Gastroesophageal sphincter (tissue), 4 donors: ENCODE measurements around the gene NDUFB8. TPM values are rescaled to one million over a fixed set of nuclear protein-coding genes. Genes with fewer than 3 reads are reported as not detected.

ENCODE experiments used
- ATAC-seq: fragments of 150-250 bp; one replicate; pipeline ENCODE4 v1.9.1; 2016; ENCODE audit warnings: mild to moderate bottlenecking, moderate library complexity
- H3K27ac ChIP-seq, 4 donors: fragments of 200-600 bp; sonication (generic) in 3 of 4; 1 replicate in 3 of 4; 2 replicates in 1 of 4; pipeline ENCODE4 v1.5.1; 2016 to 2019
- H3K27me3 ChIP-seq: fragments of 200-600 bp; sonication (generic); one replicate; pipeline ENCODE4 v1.5.1; 2019
- H3K36me3 ChIP-seq, 2 donors: fragments of 200-600 bp; sonication (generic); one replicate each; pipeline ENCODE4 v1.5.1; 2019; ENCODE audit warnings: control low read depth in 1 of 2
- H3K4me1 ChIP-seq, 3 donors: fragments of 200-600 bp; sonication (generic); 1 replicate in 2 of 3; 2 replicates in 1 of 3; pipeline ENCODE4 v1.5.1; 2016 to 2019; ENCODE audit warnings: control low read depth in 2 of 3
- H3K4me3 ChIP-seq, 2 donors: fragments of 200-600 bp; sonication (generic); one replicate each; pipeline ENCODE4 v1.5.1; 2019; ENCODE audit warnings: mild to moderate bottlenecking in 1 of 2, moderate library complexity in 1 of 2
- H3K9me3 ChIP-seq, 3 donors: fragments of 200-600 bp; sonication (generic); one replicate each; pipeline ENCODE4 v1.5.1; 2017 to 2019; ENCODE audit warnings: control low read depth in 2 of 3
- CTCF ChIP-seq, 4 experiments: fragments of 200-600 bp in 2 of 4; fragments of 450-650 bp in 2 of 4; sonication (generic) in 1 of 4; IDR thresholded peaks; one replicate each; pipeline ENCODE4 v1.5.1; 2017 to 2019; ENCODE audit warnings: antibody characterized with exemption in 4 of 4, mild to moderate bottlenecking in 2 of 4, moderate library complexity in 2 of 4
- EP300 ChIP-seq: sonication (generic); formaldehyde crosslinking; IDR thresholded peaks from one replicate; pipeline ENCODE4 v1.6.1; 2017; ENCODE audit warnings: antibody characterized with exemption, mild to moderate bottlenecking
- POLR2A ChIP-seq, 2 donors: fragments of 450-650 bp; IDR thresholded peaks; one replicate each; pipeline ENCODE4 v1.6.1; 2017; ENCODE audit warnings: antibody characterized with exemption in 2 of 2, mild to moderate bottlenecking in 2 of 2, moderate library complexity in 1 of 2
- POLR2AphosphoS5 ChIP-seq: sonication (generic); formaldehyde crosslinking; IDR thresholded peaks from one replicate; pipeline ENCODE4 v1.6.1; 2017; ENCODE audit warnings: antibody characterized with exemption
- WGBS, 2 donors: methylation state at CpG; one replicate each; pipeline ENCODE4 v1.1.5; 2018; ENCODE audit warnings: low coverage in 1 of 2; 5-methylcytosine and 5-hydroxymethylcytosine counted together
- total RNA-seq, 4 donors: library from RNA; depleted of rRNA; stranded (reverse); fragments of >200 nt; gene quantifications; one replicate each; pipeline ENCODE4 v1.1.0, GENCODE V29; 2016

NDUFB8 gene
- total RNA-seq, 4 donors from 2014 or later = 268 to 317 (median 283) TPM

GRCh38 chr10:100528921-100529474 lies 673 bp downstream of the NDUFB8 start:
- H3K27me3 ChIP-seq = no peaks in the 10 kb centered on the region
- H3K36me3 ChIP-seq = peaks cover 0 to 40% of the 10 kb centered on the region in 2 donors
- no peaks in the 10 kb centered on the region for H3K9me3 ChIP-seq
- H3K4me1 ChIP-seq = peaks cover 4 to 34% (median 8%) of the 10 kb centered on the region in 3 donors
- TF ChIP-seq EP300 (no peak), POLR2A (IDR thresholded peaks at IDR 0.05) (no peak), CTCF (IDR thresholded peaks at IDR 0.05) (no peak), POLR2AphosphoS5 (no peak)
- peak overlapping the region; percentile 31 to 91 (median 90) for H3K27ac ChIP-seq
- peak overlapping the region; percentile 68 to 95 for H3K4me3 ChIP-seq
- ATAC-seq = no peak
- 0% methylated on average over 4 to 10 of the region's 18 CpGs for WGBS, 2 donors

- no peaks in the 10 kb centered on the region for H3K27me3 ChIP-seq
- H3K4me1 ChIP-seq = peaks cover 4 to 34% (median 8%) of the 10 kb centered on the region in 3 donors
- H3K9me3 ChIP-seq = no peaks in the 10 kb centered on the region
- peaks cover 0 to 47% of the 10 kb centered on the region in 2 donors for H3K36me3 ChIP-seq
- H3K27ac ChIP-seq = peak overlapping the region in 3 of 4 donors; percentile 89 to 91 (median 91)
- no peak for ATAC-seq
- TF ChIP-seq POLR2A (IDR thresholded peaks at IDR 0.05) (no peak), POLR2AphosphoS5 (no peak), CTCF (IDR thresholded peaks at IDR 0.05) (no peak)
- 42 to 65% methylated on average over 5 to 7 of the region's 7 CpGs for WGBS, 2 donors
- peak overlapping the region; percentile 68 to 95 for H3K4me3 ChIP-seq
Observed at GRCh38 chr10:100528123-100528886, 1.4 kb downstream of the NDUFB8 start.

GRCh38 chr10:100524638-100525037 lies 5.0 kb downstream of the NDUFB8 start:
- no peak for ATAC-seq
- TF ChIP-seq POLR2A (IDR thresholded peaks at IDR 0.05) (no peak), CTCF (IDR thresholded peaks at IDR 0.05) (no peak), EP300 (no peak), POLR2AphosphoS5 (no peak)
- no peak overlapping the region for H3K4me3 ChIP-seq
- H3K36me3 ChIP-seq = peaks cover 0 to 56% of the 10 kb centered on the region in 2 donors
- H3K27ac ChIP-seq = no peak overlapping the region
- no peaks in the 10 kb centered on the region for H3K9me3 ChIP-seq
- H3K4me1 ChIP-seq = peaks cover 4 to 34% (median 5%) of the 10 kb centered on the region in 3 donors
- H3K27me3 ChIP-seq = no peaks in the 10 kb centered on the region
- WGBS, 2 donors = 60 to 78% methylated on average over 2 of the region's 2 CpGs

- 70 to 79% methylated on average over 6 of the region's 6 CpGs for WGBS, 2 donors
- Histone ChIP-seq H3K36me3 (peaks cover 0 to 56% of the 10 kb centered on the region in 2 donors), H3K4me1 (peaks cover 4 to 38% (median 6%) of the 10 kb centered on the region in 3 donors), H3K4me3 (no peak overlapping the region), H3K27ac (no peak overlapping the region), H3K9me3 (no peaks in the 10 kb centered on the region), H3K27me3 (no peaks in the 10 kb centered on the region)
- no peak for TF ChIP-seq POLR2AphosphoS5
- ATAC-seq = no peak
Observed at GRCh38 chr10:100524206-100524605, 5.5 kb downstream of the NDUFB8 start.

- no peak overlapping the region for H3K27ac ChIP-seq
- no peaks in the 10 kb centered on the region for H3K9me3 ChIP-seq
- no peak overlapping the region for H3K4me3 ChIP-seq
- H3K27me3 ChIP-seq = no peaks in the 10 kb centered on the region
- H3K4me1 ChIP-seq = peaks cover 0 to 36% (median 8%) of the 10 kb centered on the region in 3 donors
- H3K36me3 ChIP-seq = peaks cover 0 to 55% of the 10 kb centered on the region in 2 donors
- 87% methylated on average over 7 of the region's 9 CpGs; no CpG with 5 or more reads in 1 of the 2 donors for WGBS, 2 donors
- no peak for ATAC-seq
- TF ChIP-seq POLR2AphosphoS5 = no peak
- TF ChIP-seq POLR2A (IDR thresholded peaks at IDR 0.05) = no peak
- no peak for TF ChIP-seq CTCF (IDR thresholded peaks at IDR 0.05)
- TF ChIP-seq EP300 = no peak
Observed at GRCh38 chr10:100522945-100523344, 6.7 kb downstream of the NDUFB8 start.
